ENCODE measurements around the gene ZSCAN20.
"Not testable (repeated sequence)": the region's sequence is repeated elsewhere in the genome, so short reads cannot be mapped to it uniquely, and the experiment has no call there.

The ZSCAN20 gene

DNA sequence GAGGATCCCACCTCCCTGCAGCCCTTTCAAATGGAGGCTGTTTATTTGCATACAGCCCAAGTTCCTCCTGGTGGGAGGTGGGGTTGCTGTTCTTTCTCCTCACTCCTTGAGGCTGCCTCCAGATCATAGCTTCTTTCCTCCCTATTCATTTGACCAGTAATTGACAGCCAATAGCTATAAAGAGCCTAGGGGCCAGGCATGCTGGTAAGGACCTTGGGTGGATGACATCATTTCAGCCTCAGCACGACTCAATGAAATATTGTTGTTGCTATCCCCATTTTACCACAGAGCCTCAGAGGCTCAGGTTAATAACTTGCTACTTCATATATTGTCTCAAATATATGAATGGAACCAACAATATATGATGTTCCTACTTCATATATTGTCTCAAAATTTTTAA is 31.1 kb downstream of the ZSCAN20 start:
- no peak overlapping the region for H3K4me3 ChIP-seq (ENCODE audit: low read length)
- no peak overlapping the region for H3K9ac ChIP-seq (ENCODE audit: low read length)
- H3K4me1 ChIP-seq (ENCODE audit: control insufficient read depth, insufficient read depth, low read length): no peaks in the 10 kb centered on the region
- no peaks in the 10 kb centered on the region for H3K27me3 ChIP-seq (ENCODE audit: control insufficient read depth, insufficient read depth, low read length)
- no peaks in the 10 kb centered on the region for H3K36me3 ChIP-seq (ENCODE audit: control insufficient read depth, insufficient read depth, low read length)
- H3K9me3 ChIP-seq (ENCODE audit: control insufficient read depth, low read length): no peaks in the 10 kb centered on the region

DNA sequence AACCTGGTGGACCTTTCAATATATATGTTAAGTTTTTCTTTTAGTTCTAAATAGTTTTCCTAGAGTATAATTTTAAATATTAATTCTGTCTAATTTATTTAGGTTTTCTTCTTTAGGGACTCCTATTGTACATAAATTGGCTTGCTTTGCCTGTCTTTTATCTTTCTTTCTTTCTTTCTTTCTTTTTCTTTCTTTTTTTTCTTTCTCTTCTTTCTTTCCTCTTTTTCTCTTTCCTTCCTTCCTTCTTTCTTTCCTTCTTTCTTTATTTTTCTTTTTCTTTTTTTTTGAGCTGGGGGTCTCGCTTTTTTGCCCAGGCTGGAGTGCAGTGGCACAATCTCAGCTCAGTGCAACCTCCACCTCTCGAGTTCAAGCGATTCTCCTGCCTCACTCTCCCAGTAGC is 35.2 kb downstream of the ZSCAN20 start:
- no peak overlapping the region for H3K9ac ChIP-seq (ENCODE audit: low read length)
- H3K36me3 ChIP-seq (ENCODE audit: control insufficient read depth, insufficient read depth, low read length): no peaks in the 10 kb centered on the region
- H3K27me3 ChIP-seq (ENCODE audit: control insufficient read depth, insufficient read depth, low read length): no peaks in the 10 kb centered on the region
- H3K4me3 ChIP-seq (ENCODE audit: low read length): no peak overlapping the region
- H3K9me3 ChIP-seq (ENCODE audit: control insufficient read depth, low read length): no peaks in the 10 kb centered on the region
- no peaks in the 10 kb centered on the region for H3K4me1 ChIP-seq (ENCODE audit: control insufficient read depth, insufficient read depth, low read length)

GRCh38 chr1:33508151-33508550 is 35.7 kb downstream of the ZSCAN20 start:
- H3K4me1 ChIP-seq (ENCODE audit: control insufficient read depth, insufficient read depth, low read length): no peaks in the 10 kb centered on the region
- no peaks in the 10 kb centered on the region for H3K27me3 ChIP-seq (ENCODE audit: control insufficient read depth, insufficient read depth, low read length)
- H3K4me3 ChIP-seq (ENCODE audit: low read length): no peak overlapping the region
- H3K9ac ChIP-seq (ENCODE audit: low read length): no peak overlapping the region
- no peaks in the 10 kb centered on the region for H3K9me3 ChIP-seq (ENCODE audit: control insufficient read depth, low read length)
- H3K36me3 ChIP-seq (ENCODE audit: control insufficient read depth, insufficient read depth, low read length): no peaks in the 10 kb centered on the region

DNA sequence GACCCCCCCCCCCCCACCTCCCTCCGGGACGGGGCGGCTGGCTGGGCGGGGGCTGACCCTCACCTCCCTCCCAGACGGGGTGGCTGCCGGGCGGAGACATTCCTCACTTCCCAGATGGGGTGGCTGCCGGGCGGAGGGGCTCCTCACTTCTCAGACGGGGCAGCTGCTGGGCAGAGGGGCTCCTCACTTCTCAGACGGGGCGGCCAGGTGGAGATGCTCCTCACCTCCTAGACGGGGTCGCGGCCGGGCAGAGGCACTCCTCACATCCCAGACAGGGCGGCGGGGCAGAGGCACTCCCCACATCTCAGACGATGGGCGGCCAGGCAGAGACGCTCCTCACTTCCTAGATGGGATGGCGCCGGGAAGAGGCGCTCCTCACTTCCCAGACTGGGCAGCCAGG is 36.8 kb downstream of the ZSCAN20 start:
- not testable (repeated sequence) for H3K27me3 ChIP-seq (ENCODE audit: control insufficient read depth, insufficient read depth, low read length); H3K9me3 ChIP-seq (ENCODE audit: control insufficient read depth, low read length); H3K36me3 ChIP-seq (ENCODE audit: control insufficient read depth, insufficient read depth, low read length); H3K4me3 ChIP-seq (ENCODE audit: low read length); H3K4me1 ChIP-seq (ENCODE audit: control insufficient read depth, insufficient read depth, low read length); H3K9ac ChIP-seq (ENCODE audit: low read length)

GRCh38 chr1:33512226-33513011 is 40.0 kb downstream of the ZSCAN20 start:
- Histone ChIP-seq H3K4me3 (ENCODE audit: low read length) (no peak overlapping the region), H3K27me3 (ENCODE audit: control insufficient read depth, insufficient read depth, low read length) (no peaks in the 10 kb centered on the region), H3K9me3 (ENCODE audit: control insufficient read depth, low read length) (no peaks in the 10 kb centered on the region), H3K9ac (ENCODE audit: low read length) (no peak overlapping the region), H3K36me3 (ENCODE audit: control insufficient read depth, insufficient read depth, low read length) (no peaks in the 10 kb centered on the region), H3K4me1 (ENCODE audit: control insufficient read depth, insufficient read depth, low read length) (no peaks in the 10 kb centered on the region)

- no peak overlapping the region for H3K4me3 ChIP-seq (ENCODE audit: low read length)
- no peak overlapping the region for H3K9ac ChIP-seq (ENCODE audit: low read length)
- H3K27me3 ChIP-seq (ENCODE audit: control insufficient read depth, insufficient read depth, low read length): no peaks in the 10 kb centered on the region
- H3K36me3 ChIP-seq (ENCODE audit: control insufficient read depth, insufficient read depth, low read length): no peaks in the 10 kb centered on the region
- H3K9me3 ChIP-seq (ENCODE audit: control insufficient read depth, low read length): no peaks in the 10 kb centered on the region
- H3K4me1 ChIP-seq (ENCODE audit: control insufficient read depth, insufficient read depth, low read length): no peaks in the 10 kb centered on the region
Observed at GRCh38 chr1:33515112-33515511, 42.7 kb downstream of the ZSCAN20 start.

GRCh38 chr1:33515607-33516006 is 43.2 kb downstream of the ZSCAN20 start:
- Histone ChIP-seq H3K9me3 (ENCODE audit: control insufficient read depth, low read length) (no peaks in the 10 kb centered on the region), H3K9ac (ENCODE audit: low read length) (no peak overlapping the region), H3K4me3 (ENCODE audit: low read length) (no peak overlapping the region), H3K4me1 (ENCODE audit: control insufficient read depth, insufficient read depth, low read length) (no peaks in the 10 kb centered on the region), H3K36me3 (ENCODE audit: control insufficient read depth, insufficient read depth, low read length) (no peaks in the 10 kb centered on the region), H3K27me3 (ENCODE audit: control insufficient read depth, insufficient read depth, low read length) (no peaks in the 10 kb centered on the region)

DNA sequence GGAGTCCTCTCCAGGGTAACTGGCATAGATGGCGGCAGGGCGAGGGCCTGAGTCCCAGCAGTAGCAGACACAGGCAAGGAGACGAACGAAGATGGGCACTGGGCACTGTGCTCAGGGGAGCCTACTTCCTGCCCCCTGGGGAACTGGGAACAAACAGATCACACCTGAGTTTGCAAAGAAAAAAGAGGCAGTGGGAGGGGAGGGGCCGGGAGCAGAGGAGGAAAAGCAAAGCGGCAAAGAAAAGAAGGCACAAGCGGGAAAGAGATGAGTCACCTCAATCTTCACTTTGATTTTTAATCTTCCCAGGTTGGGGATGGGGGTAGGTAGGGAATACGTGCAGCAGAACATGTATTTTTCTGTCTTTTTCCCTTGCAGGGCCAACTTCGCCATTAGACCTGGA is 44.0 kb downstream of the ZSCAN20 start:
- H3K4me3 ChIP-seq (ENCODE audit: low read length): no peak overlapping the region
- H3K36me3 ChIP-seq (ENCODE audit: control insufficient read depth, insufficient read depth, low read length): no peaks in the 10 kb centered on the region
- no peaks in the 10 kb centered on the region for H3K9me3 ChIP-seq (ENCODE audit: control insufficient read depth, low read length)

DNA sequence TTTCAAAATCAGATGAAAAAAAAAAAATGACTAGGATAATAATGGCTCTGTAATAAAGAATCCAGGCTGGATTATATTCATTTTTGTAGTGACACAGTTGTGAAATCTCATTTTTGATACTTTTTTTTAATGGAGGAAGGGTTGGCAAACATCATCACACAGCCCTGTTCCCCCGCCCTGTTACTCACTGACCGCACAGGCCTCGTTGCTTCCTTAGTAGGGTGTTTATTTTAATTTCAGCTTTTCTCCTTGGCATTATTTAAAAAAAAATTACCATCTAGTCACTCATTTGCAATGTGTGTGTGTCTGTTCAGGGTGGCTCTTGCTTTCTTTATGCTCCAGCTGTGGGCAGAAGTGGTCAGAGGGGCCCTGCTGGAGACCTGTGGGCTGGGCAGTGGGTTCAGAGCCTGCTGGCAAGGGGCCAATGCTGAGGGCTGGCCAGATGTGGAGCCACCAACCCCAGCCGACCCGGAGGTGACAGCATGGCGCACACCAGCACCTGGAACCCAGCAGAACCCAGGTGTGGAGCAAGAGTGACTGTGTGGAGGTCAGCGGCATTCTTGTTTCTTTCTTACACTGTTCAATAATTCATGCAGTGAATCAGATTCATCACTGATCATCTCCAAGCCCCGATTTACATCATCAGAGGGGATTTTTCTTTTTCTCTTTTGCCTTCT is 44.6 kb downstream of the ZSCAN20 start:
- H3K36me3 ChIP-seq (ENCODE audit: control insufficient read depth, insufficient read depth, low read length): no peaks in the 10 kb centered on the region
- H3K9ac ChIP-seq (ENCODE audit: low read length): no peak overlapping the region
- no peaks in the 10 kb centered on the region for H3K4me1 ChIP-seq (ENCODE audit: control insufficient read depth, insufficient read depth, low read length)
- no peak overlapping the region for H3K4me3 ChIP-seq (ENCODE audit: low read length)
- no peaks in the 10 kb centered on the region for H3K27me3 ChIP-seq (ENCODE audit: control insufficient read depth, insufficient read depth, low read length)
- H3K9me3 ChIP-seq (ENCODE audit: control insufficient read depth, low read length): no peaks in the 10 kb centered on the region

More for the DNA sequence above, 44.0 kb downstream of the ZSCAN20 start:
- Histone ChIP-seq H3K4me1 (ENCODE audit: control insufficient read depth, insufficient read depth, low read length) (no peaks in the 10 kb centered on the region), H3K27me3 (ENCODE audit: control insufficient read depth, insufficient read depth, low read length) (no peaks in the 10 kb centered on the region), H3K9ac (ENCODE audit: low read length) (no peak overlapping the region)

DNA sequence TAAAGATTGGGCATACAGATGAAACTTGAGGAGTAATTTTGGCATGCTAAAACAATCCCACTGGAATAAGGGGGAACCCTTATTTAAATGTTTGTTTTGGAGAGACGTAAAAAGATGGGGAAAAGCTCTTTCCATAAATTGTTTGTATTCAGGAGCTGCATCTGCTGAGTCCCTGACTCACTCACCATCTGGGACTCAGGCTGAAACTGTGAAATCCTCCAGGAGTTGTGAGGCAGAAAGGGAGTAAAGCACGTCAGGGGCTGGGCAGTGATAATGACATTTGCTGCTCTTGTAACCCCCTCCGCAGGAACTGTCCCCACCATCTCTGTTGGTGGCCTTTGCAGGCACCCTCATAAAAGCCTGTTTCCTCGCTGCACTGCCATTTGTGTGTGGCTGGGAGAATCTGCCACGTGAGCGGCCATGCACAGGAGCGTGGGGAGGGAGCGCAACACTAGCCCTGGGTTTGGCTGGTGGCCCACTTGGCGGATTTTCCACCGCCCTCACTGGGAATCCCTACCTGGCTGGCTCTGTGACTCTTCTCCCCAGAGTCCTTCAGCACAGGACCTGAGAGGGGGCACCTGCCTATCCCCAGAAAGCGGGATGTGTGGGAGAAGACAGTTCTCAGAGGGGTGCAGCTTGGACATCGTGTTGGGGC is 45.3 kb downstream of the ZSCAN20 start:
- Histone ChIP-seq H3K4me1 (ENCODE audit: control insufficient read depth, insufficient read depth, low read length) (no peaks in the 10 kb centered on the region), H3K27me3 (ENCODE audit: control insufficient read depth, insufficient read depth, low read length) (no peaks in the 10 kb centered on the region), H3K36me3 (ENCODE audit: control insufficient read depth, insufficient read depth, low read length) (no peaks in the 10 kb centered on the region), H3K9me3 (ENCODE audit: control insufficient read depth, low read length) (no peaks in the 10 kb centered on the region), H3K4me3 (ENCODE audit: low read length) (no peak overlapping the region), H3K9ac (ENCODE audit: low read length) (no peak overlapping the region)

GRCh38 chr1:33519240-33519884 is 46.9 kb downstream of the ZSCAN20 start:
- Histone ChIP-seq H3K27me3 (ENCODE audit: control insufficient read depth, insufficient read depth, low read length) (no peaks in the 10 kb centered on the region), H3K4me1 (ENCODE audit: control insufficient read depth, insufficient read depth, low read length) (no peaks in the 10 kb centered on the region), H3K9ac (ENCODE audit: low read length) (no peak overlapping the region), H3K9me3 (ENCODE audit: control insufficient read depth, low read length) (no peaks in the 10 kb centered on the region), H3K4me3 (ENCODE audit: low read length) (no peak overlapping the region), H3K36me3 (ENCODE audit: control insufficient read depth, insufficient read depth, low read length) (no peaks in the 10 kb centered on the region)

- no peak overlapping the region for H3K9ac ChIP-seq (ENCODE audit: low read length)
- H3K9me3 ChIP-seq (ENCODE audit: control insufficient read depth, low read length): no peaks in the 10 kb centered on the region
- no peaks in the 10 kb centered on the region for H3K4me1 ChIP-seq (ENCODE audit: control insufficient read depth, insufficient read depth, low read length)
- H3K36me3 ChIP-seq (ENCODE audit: control insufficient read depth, insufficient read depth, low read length): no peaks in the 10 kb centered on the region
- H3K4me3 ChIP-seq (ENCODE audit: low read length): no peak overlapping the region
- no peaks in the 10 kb centered on the region for H3K27me3 ChIP-seq (ENCODE audit: control insufficient read depth, insufficient read depth, low read length)
Observed at GRCh38 chr1:33524586-33524985, 52.1 kb downstream of the ZSCAN20 start.

Measured in mucosa of stomach (tissue), 1 donor.